SK-N-SH treated with all-trans-retinoic acid at 6 μM for 48 hours (cell line): ENCODE measurements around the gene USP36.

Source experiments
- PPARA ChIP-seq: fragments of 250-450 bp; sonication (Bioruptor Pico); IDR thresholded peaks from 2 replicates; pipeline ENCODE4 v1.5.0; 2020; ENCODE audit warnings: mild to moderate bottlenecking, borderline replicate concordance
- TOX ChIP-seq: fragments of 250-450 bp; sonication (Bioruptor Pico); IDR thresholded peaks from 2 replicates; pipeline ENCODE4 v1.8.0; 2021; ENCODE audit warnings: mild to moderate bottlenecking, moderate library complexity, borderline replicate concordance
- ZFP3 ChIP-seq: fragments of 250-450 bp; sonication (Bioruptor Pico); IDR thresholded peaks from 2 replicates; pipeline ENCODE4 v1.5.0; 2020; ENCODE audit warnings: mild to moderate bottlenecking, moderate library complexity

DNA sequence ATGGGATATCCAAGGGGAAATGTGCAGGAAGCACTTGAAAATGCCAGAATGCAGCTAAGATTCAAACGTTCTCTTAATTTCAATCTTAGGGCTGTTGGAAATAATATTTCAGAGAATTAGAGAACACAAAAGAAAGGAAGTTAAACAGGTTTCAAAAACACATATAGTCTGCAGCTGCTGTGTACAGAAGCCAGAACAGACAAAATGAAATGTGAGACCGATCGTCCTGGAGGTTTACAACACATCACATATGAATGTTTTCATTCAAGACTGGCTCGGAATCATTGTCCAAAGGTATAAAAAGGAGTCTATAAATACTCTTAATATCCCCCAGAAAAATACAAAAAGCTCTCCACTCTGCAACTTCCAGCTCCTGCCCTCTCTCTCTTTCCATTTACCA, 72.8 kb downstream of the USP36 start:
- no peak for TF ChIP-seq PPARA (CRISPR knock-in tag)
- TF ChIP-seq ZFP3 (CRISPR knock-in tag) = no peak
- no peak for TF ChIP-seq TOX
